OCI-LY1 (cell line): ENCODE measurements around the gene PRSS8.
"Not testable (repeated sequence)": the region's sequence is repeated elsewhere in the genome, so short reads cannot be mapped to it uniquely, and the experiment has no call there.

Source experiments
- H2AFZ ChIP-seq: fragments of 200-600 bp; sonication (generic), shearing (Covaris generic); 2 replicates; pipeline ENCODE4 v1.6.0; 2014; ENCODE audit warnings: antibody characterized with exemption, mild to moderate bottlenecking, low read length
- H3F3A ChIP-seq: fragments of 200-600 bp; sonication (generic), shearing (Covaris generic); 2 replicates; pipeline ENCODE4 v1.6.0; 2014; ENCODE audit warnings: mild to moderate bottlenecking, antibody characterized with exemption, low read length, moderate library complexity; ENCODE audit not compliant: insufficient read depth
- H3K27ac ChIP-seq: fragments of 200-600 bp; sonication (generic); 2 replicates; pipeline ENCODE4 v1.5.1; 2014; ENCODE audit warnings: low read length, mixed run types, mild to moderate bottlenecking, low read depth; ENCODE audit not compliant: poor library complexity, severe bottlenecking
- H3K27me3 ChIP-seq: fragments of 200-600 bp; sonication (generic); 2 replicates; pipeline ENCODE4 v1.6.0; 2014; ENCODE audit warnings: antibody characterized with exemption, mild to moderate bottlenecking, low read length, moderate library complexity; ENCODE audit not compliant: insufficient read depth
- H3K36me3 ChIP-seq: fragments of 200-600 bp; sonication (generic); 2 replicates; pipeline ENCODE4 v1.6.1; 2014; ENCODE audit warnings: mild to moderate bottlenecking, antibody characterized with exemption, low read length, moderate library complexity, mixed read lengths; ENCODE audit not compliant: insufficient read depth
- H3K4me1 ChIP-seq: fragments of 200-600 bp; sonication (generic); 2 replicates; pipeline ENCODE4 v1.5.1; 2014; ENCODE audit warnings: mild to moderate bottlenecking, low read length, moderate library complexity; ENCODE audit not compliant: insufficient read depth, severe bottlenecking
- H3K4me2 ChIP-seq: fragments of 200-600 bp; sonication (generic), shearing (Covaris generic); 2 replicates; pipeline ENCODE4 v1.6.1; 2014; ENCODE audit warnings: low read length
- H3K4me3 ChIP-seq: fragments of 200-600 bp; sonication (generic); 2 replicates; pipeline ENCODE4 v1.5.1; 2014; ENCODE audit warnings: low read length, low read depth, mild to moderate bottlenecking, mixed read lengths; ENCODE audit not compliant: poor library complexity, severe bottlenecking
- H3K79me2 ChIP-seq: fragments of 200-600 bp; shearing (Covaris generic); 2 replicates; pipeline ENCODE4 v1.6.1; 2016; ENCODE audit warnings: mixed run types, low read length, mixed read lengths; ENCODE audit not compliant: insufficient read depth
- H3K9ac ChIP-seq: fragments of 200-600 bp; sonication (generic), shearing (Covaris generic); 2 replicates; pipeline ENCODE4 v1.6.1; 2014; ENCODE audit warnings: mild to moderate bottlenecking, low read length, mixed read lengths
- H3K9me2 ChIP-seq: fragments of 200-600 bp; sonication (generic), shearing (Covaris generic); 2 replicates; pipeline ENCODE4 v1.6.1; 2014; ENCODE audit warnings: low read depth, mild to moderate bottlenecking, low read length, mixed read lengths
- H3K9me3 ChIP-seq: fragments of 200-600 bp; shearing (Covaris generic); 2 replicates; pipeline ENCODE4 v1.6.1; 2014; ENCODE audit warnings: low read length, mixed read lengths
- H4K20me1 ChIP-seq: fragments of 200-600 bp; sonication (generic), shearing (Covaris generic); 2 replicates; pipeline ENCODE4 v1.6.0; 2016; ENCODE audit warnings: mild to moderate bottlenecking, low read length; ENCODE audit not compliant: insufficient read depth
- CTCF ChIP-seq: fragments of 200-600 bp; sonication (generic), shearing (Covaris generic); IDR thresholded peaks from 2 replicates; pipeline ENCODE4 v1.5.1; 2017; ENCODE audit warnings: mild to moderate bottlenecking, antibody characterized with exemption, low read length, moderate library complexity, mixed read lengths
- EZH2 ChIP-seq: fragments of 200-600 bp; sonication (generic), shearing (Covaris generic); IDR thresholded peaks from 2 replicates; pipeline ENCODE4 v1.8.0; 2017; ENCODE audit warnings: borderline replicate concordance, mixed run types, mild to moderate bottlenecking, antibody characterized with exemption, low read length, moderate library complexity, mixed read lengths

The PRSS8 gene

GRCh38 chr16:31138621-31139578 lies 3.4 kb upstream of the PRSS8 start:
- TF ChIP-seq EZH2: no peak
- no peak for TF ChIP-seq CTCF
- Histone ChIP-seq H3K27ac (no peak overlapping the region), H3K4me2 (no peak overlapping the region)

GRCh38 chr16:31136822-31137499 lies 1.4 kb upstream of the PRSS8 start:
- H3K9me2 ChIP-seq, H3K36me3 ChIP-seq, H3K79me2 ChIP-seq, H3K9ac ChIP-seq, H4K20me1 ChIP-seq, H3F3A ChIP-seq, H2AFZ ChIP-seq, H3K27me3 ChIP-seq, H3K4me3 ChIP-seq, H3K4me2 ChIP-seq, H3K27ac ChIP-seq, H3K9me3 ChIP-seq, H3K4me1 ChIP-seq: not testable (repeated sequence)

More at GRCh38 chr16:31138621-31139578, 3.4 kb upstream of the PRSS8 start:
- Histone ChIP-seq H4K20me1 (no peaks in the 10 kb centered on the region), H3F3A (no peaks in the 10 kb centered on the region), H3K4me1 (peaks cover 10% of the 10 kb centered on the region), H3K4me3 (no peak overlapping the region), H2AFZ (no peak overlapping the region), H3K9me2 (no peaks in the 10 kb centered on the region), H3K9me3 (no peaks in the 10 kb centered on the region), H3K79me2 (no peaks in the 10 kb centered on the region), H3K36me3 (no peaks in the 10 kb centered on the region), H3K9ac (no peak overlapping the region), H3K27me3 (peaks cover 8% of the 10 kb centered on the region; the same call in 1 of the 2 replicates)

- peaks cover 8% of the 10 kb centered on the region; the same call in 1 of the 2 replicates for H3K27me3 ChIP-seq
- no peaks in the 10 kb centered on the region for H3K36me3 ChIP-seq
- H3K4me1 ChIP-seq: no peaks in the 10 kb centered on the region
Measured at GRCh38 chr16:31136287-31136662, 748 bp upstream of the PRSS8 start.

More at GRCh38 chr16:31136287-31136662, 748 bp upstream of the PRSS8 start:
- Histone ChIP-seq H4K20me1 (no peaks in the 10 kb centered on the region), H3K4me3 (no peak overlapping the region), H3K9ac (no peak overlapping the region), H3K4me2 (no peak overlapping the region), H3K9me2 (no peaks in the 10 kb centered on the region), H3F3A (no peaks in the 10 kb centered on the region), H2AFZ (no peak overlapping the region), H3K9me3 (no peaks in the 10 kb centered on the region), H3K27ac (no peak overlapping the region), H3K79me2 (no peaks in the 10 kb centered on the region)
- TF ChIP-seq CTCF (no peak), EZH2 (no peak)
